H7 (cell line): ENCODE data around the gene ZNF385A. TPM values are rescaled to one million over a fixed set of nuclear protein-coding genes. Genes with fewer than 3 reads are reported as not detected.
"Not testable (repeated sequence)": the region's sequence is repeated elsewhere in the genome, so short reads cannot be mapped to it uniquely, and the experiment has no call there.

Experiments
- DNase-seq: peaks from one replicate; pipeline ENCODE4 v3.0.0; 2012
- H3K27me3 ChIP-seq: 2 replicates; pipeline ENCODE4 v1.6.0; 2011; ENCODE audit warnings: mild to moderate bottlenecking, low read length; ENCODE audit not compliant: control insufficient read depth, insufficient read depth
- H3K36me3 ChIP-seq: replicated peaks from 2 replicates; pipeline ENCODE4 v1.5.1; 2011; ENCODE audit warnings: low read length; ENCODE audit not compliant: control insufficient read depth, insufficient read depth
- H3K4me3 ChIP-seq: 2 replicates; pipeline ENCODE4 v1.5.1; 2011; ENCODE audit warnings: low read depth, mild to moderate bottlenecking, control low read depth, low read length, moderate library complexity; ENCODE audit not compliant: insufficient read depth
- total RNA-seq: library from RNA; depleted of rRNA; stranded (reverse); fragments of >200 nt; shearing (Covaris generic); gene quantifications from 2 replicates; pipeline ENCODE4 v1.2.3, GENCODE V29; 2014

Gene ZNF385A
- total RNA-seq, 1 experiment from 2014 or later = 3.5 TPM

GRCh38 chr12:54364413-54364812, 20.1 kb downstream of the ZNF385A start, which contains the start of gene GPR84:
GPR84 (minus strand) TSS chr12:54364486; CDS start chr12:54363851, 635 bp downstream.
- Histone ChIP-seq H3K27me3 (peaks cover 10% of the 10 kb centered on the region), H3K36me3 (no peaks in the 10 kb centered on the region), H3K4me3 (no peak within 1 kb of the TSS)
- DNase-seq = no peak

- Histone ChIP-seq H3K27me3 (peaks cover 3% of the 10 kb centered on the region), H3K4me3 (no peak overlapping the region), H3K36me3 (no peaks in the 10 kb centered on the region)
- no peak for DNase-seq
These were observed 20.9 kb downstream of the ZNF385A start for GRCh38 chr12:54363618-54364017.

GRCh38 chr12:54363047-54363446, 21.5 kb downstream of the ZNF385A start:
- H3K36me3 ChIP-seq = no peaks in the 10 kb centered on the region
- H3K27me3 ChIP-seq = no peaks in the 10 kb centered on the region; the same call in none of the 2 replicates
- no peak overlapping the region for H3K4me3 ChIP-seq
- DNase-seq = no peak

GRCh38 chr12:54360717-54361456, 23.6 kb downstream of the ZNF385A start:
- peak; percentile 77 for DNase-seq
- Histone ChIP-seq H3K27me3 (no peaks in the 10 kb centered on the region), H3K4me3 (no peak overlapping the region), H3K36me3 (no peaks in the 10 kb centered on the region)

GRCh38 chr12:54359762-54360351, 24.7 kb downstream of the ZNF385A start:
- peak overlapping the region; percentile 52 for H3K4me3 ChIP-seq
- H3K27me3 ChIP-seq = no peaks in the 10 kb centered on the region
- no peaks in the 10 kb centered on the region for H3K36me3 ChIP-seq
- DNase-seq = no peak

GRCh38 chr12:54358945-54359761, 25.4 kb downstream of the ZNF385A start:
- H3K36me3 ChIP-seq = no peaks in the 10 kb centered on the region
- peak; percentile 97 for DNase-seq
- H3K4me3 ChIP-seq = peak overlapping the region; percentile 61
- no peaks in the 10 kb centered on the region for H3K27me3 ChIP-seq

- Histone ChIP-seq H3K36me3 (no peaks in the 10 kb centered on the region), H3K4me3 (peak overlapping the region; percentile 61), H3K27me3 (no peaks in the 10 kb centered on the region)
- DNase-seq = peak; percentile 52
These were observed 26.2 kb downstream of the ZNF385A start for GRCh38 chr12:54358191-54358944.

- no peaks in the 10 kb centered on the region for H3K27me3 ChIP-seq
- peak overlapping the region; percentile 61 for H3K4me3 ChIP-seq
- DNase-seq = no peak
- H3K36me3 ChIP-seq = no peaks in the 10 kb centered on the region
These were observed 26.9 kb downstream of the ZNF385A start for GRCh38 chr12:54357506-54358190.

GRCh38 chr12:54356951-54357356, 27.6 kb downstream of the ZNF385A start:
- no peak for DNase-seq
- Histone ChIP-seq H3K27me3 (no peaks in the 10 kb centered on the region), H3K4me3 (no peak overlapping the region), H3K36me3 (no peaks in the 10 kb centered on the region)

- Histone ChIP-seq H3K4me3 (no peak overlapping the region), H3K27me3 (peaks cover 2% of the 10 kb centered on the region; the same call in 1 of the 2 replicates), H3K36me3 (no peaks in the 10 kb centered on the region)
- no peak for DNase-seq
These were observed 28.3 kb downstream of the ZNF385A start for GRCh38 chr12:54356228-54356627.

GRCh38 chr12:54355104-54355815, 29.3 kb downstream of the ZNF385A start:
- H3K4me3 ChIP-seq = no peak overlapping the region
- no peak for DNase-seq
- H3K36me3 ChIP-seq = peaks cover under 1% of the 10 kb centered on the region
- H3K27me3 ChIP-seq = peaks cover 2% of the 10 kb centered on the region; the same call in 1 of the 2 replicates

GRCh38 chr12:54354271-54354670, 30.3 kb downstream of the ZNF385A start:
- H3K27me3 ChIP-seq, H3K36me3 ChIP-seq, H3K4me3 ChIP-seq, DNase-seq: not testable (repeated sequence)
